OCI-LY1 (cell line): Measurements from ENCODE around the gene DNAH17.

ENCODE experiments used
- H2AFZ ChIP-seq: fragments of 200-600 bp; sonication (generic), shearing (Covaris generic); 2 replicates; pipeline ENCODE4 v1.6.0; 2014; ENCODE audit warnings: antibody characterized with exemption, mild to moderate bottlenecking, low read length
- H3F3A ChIP-seq: fragments of 200-600 bp; sonication (generic), shearing (Covaris generic); 2 replicates; pipeline ENCODE4 v1.6.0; 2014; ENCODE audit warnings: mild to moderate bottlenecking, antibody characterized with exemption, low read length, moderate library complexity; ENCODE audit not compliant: insufficient read depth
- H3K27ac ChIP-seq: fragments of 200-600 bp; sonication (generic); 2 replicates; pipeline ENCODE4 v1.5.1; 2014; ENCODE audit warnings: low read length, mixed run types, mild to moderate bottlenecking, low read depth; ENCODE audit not compliant: poor library complexity, severe bottlenecking
- H3K27me3 ChIP-seq: fragments of 200-600 bp; sonication (generic); 2 replicates; pipeline ENCODE4 v1.6.0; 2014; ENCODE audit warnings: antibody characterized with exemption, mild to moderate bottlenecking, low read length, moderate library complexity; ENCODE audit not compliant: insufficient read depth
- H3K36me3 ChIP-seq: fragments of 200-600 bp; sonication (generic); 2 replicates; pipeline ENCODE4 v1.6.1; 2014; ENCODE audit warnings: mild to moderate bottlenecking, antibody characterized with exemption, low read length, moderate library complexity, mixed read lengths; ENCODE audit not compliant: insufficient read depth
- H3K4me1 ChIP-seq: fragments of 200-600 bp; sonication (generic); 2 replicates; pipeline ENCODE4 v1.5.1; 2014; ENCODE audit warnings: mild to moderate bottlenecking, low read length, moderate library complexity; ENCODE audit not compliant: insufficient read depth, severe bottlenecking
- H3K4me2 ChIP-seq: fragments of 200-600 bp; sonication (generic), shearing (Covaris generic); 2 replicates; pipeline ENCODE4 v1.6.1; 2014; ENCODE audit warnings: low read length
- H3K4me3 ChIP-seq: fragments of 200-600 bp; sonication (generic); 2 replicates; pipeline ENCODE4 v1.5.1; 2014; ENCODE audit warnings: low read length, low read depth, mild to moderate bottlenecking, mixed read lengths; ENCODE audit not compliant: poor library complexity, severe bottlenecking
- H3K79me2 ChIP-seq: fragments of 200-600 bp; shearing (Covaris generic); 2 replicates; pipeline ENCODE4 v1.6.1; 2016; ENCODE audit warnings: mixed run types, low read length, mixed read lengths; ENCODE audit not compliant: insufficient read depth
- H3K9ac ChIP-seq: fragments of 200-600 bp; sonication (generic), shearing (Covaris generic); 2 replicates; pipeline ENCODE4 v1.6.1; 2014; ENCODE audit warnings: mild to moderate bottlenecking, low read length, mixed read lengths
- H3K9me2 ChIP-seq: fragments of 200-600 bp; sonication (generic), shearing (Covaris generic); 2 replicates; pipeline ENCODE4 v1.6.1; 2014; ENCODE audit warnings: low read depth, mild to moderate bottlenecking, low read length, mixed read lengths
- H3K9me3 ChIP-seq: fragments of 200-600 bp; shearing (Covaris generic); 2 replicates; pipeline ENCODE4 v1.6.1; 2014; ENCODE audit warnings: low read length, mixed read lengths
- H4K20me1 ChIP-seq: fragments of 200-600 bp; sonication (generic), shearing (Covaris generic); 2 replicates; pipeline ENCODE4 v1.6.0; 2016; ENCODE audit warnings: mild to moderate bottlenecking, low read length; ENCODE audit not compliant: insufficient read depth
- EZH2 ChIP-seq: fragments of 200-600 bp; sonication (generic), shearing (Covaris generic); IDR thresholded peaks from 2 replicates; pipeline ENCODE4 v1.8.0; 2017; ENCODE audit warnings: borderline replicate concordance, mixed run types, mild to moderate bottlenecking, antibody characterized with exemption, low read length, moderate library complexity, mixed read lengths
- TF ChIP-seq, protein P1 (sequence below): fragments of 200-600 bp; sonication (generic), shearing (Covaris generic); IDR thresholded peaks from 2 replicates; pipeline ENCODE4 v1.5.1; 2017; ENCODE audit warnings: mild to moderate bottlenecking, antibody characterized with exemption, low read length, moderate library complexity, mixed read lengths

The DNAH17 gene

DNA sequence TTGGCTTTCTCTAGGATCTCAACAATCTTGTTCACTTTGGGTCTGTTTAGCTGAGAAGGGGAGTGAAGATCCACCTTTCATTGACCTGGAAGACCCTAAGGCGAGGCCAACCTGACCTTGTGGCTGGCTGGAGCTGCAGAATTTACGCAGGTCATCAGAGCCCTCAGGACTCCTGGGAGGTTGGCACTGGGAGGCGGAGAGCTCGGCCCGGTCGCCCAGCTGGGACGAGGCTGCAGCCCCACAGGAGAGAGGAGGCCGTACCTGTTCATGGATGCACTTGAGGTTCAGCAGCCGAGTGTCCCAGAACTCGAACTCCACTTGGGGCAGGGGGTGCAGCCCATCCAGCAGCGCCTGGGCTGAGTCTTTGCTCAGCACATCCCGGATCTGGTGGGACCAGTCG is 5.9 kb downstream of the DNAH17 start:
- H3K79me2 ChIP-seq: no peaks in the 10 kb centered on the region
- no peak for TF ChIP-seq EZH2
- TF ChIP-seq, protein P1, sequence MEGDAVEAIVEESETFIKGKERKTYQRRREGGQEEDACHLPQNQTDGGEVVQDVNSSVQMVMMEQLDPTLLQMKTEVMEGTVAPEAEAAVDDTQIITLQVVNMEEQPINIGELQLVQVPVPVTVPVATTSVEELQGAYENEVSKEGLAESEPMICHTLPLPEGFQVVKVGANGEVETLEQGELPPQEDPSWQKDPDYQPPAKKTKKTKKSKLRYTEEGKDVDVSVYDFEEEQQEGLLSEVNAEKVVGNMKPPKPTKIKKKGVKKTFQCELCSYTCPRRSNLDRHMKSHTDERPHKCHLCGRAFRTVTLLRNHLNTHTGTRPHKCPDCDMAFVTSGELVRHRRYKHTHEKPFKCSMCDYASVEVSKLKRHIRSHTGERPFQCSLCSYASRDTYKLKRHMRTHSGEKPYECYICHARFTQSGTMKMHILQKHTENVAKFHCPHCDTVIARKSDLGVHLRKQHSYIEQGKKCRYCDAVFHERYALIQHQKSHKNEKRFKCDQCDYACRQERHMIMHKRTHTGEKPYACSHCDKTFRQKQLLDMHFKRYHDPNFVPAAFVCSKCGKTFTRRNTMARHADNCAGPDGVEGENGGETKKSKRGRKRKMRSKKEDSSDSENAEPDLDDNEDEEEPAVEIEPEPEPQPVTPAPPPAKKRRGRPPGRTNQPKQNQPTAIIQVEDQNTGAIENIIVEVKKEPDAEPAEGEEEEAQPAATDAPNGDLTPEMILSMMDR: no peak
- no peaks in the 10 kb centered on the region for H3K36me3 ChIP-seq
- H3K27ac ChIP-seq: no peak overlapping the region
- H3K9me2 ChIP-seq: no peaks in the 10 kb centered on the region
- H3K9me3 ChIP-seq: no peaks in the 10 kb centered on the region
- H3K9ac ChIP-seq: no peak overlapping the region
- H3F3A ChIP-seq: no peaks in the 10 kb centered on the region
- no peak overlapping the region for H3K4me2 ChIP-seq
- H3K4me3 ChIP-seq: no peak overlapping the region
- no peaks in the 10 kb centered on the region for H4K20me1 ChIP-seq
- H3K4me1 ChIP-seq: no peaks in the 10 kb centered on the region
- H3K27me3 ChIP-seq: peaks cover 17% of the 10 kb centered on the region; the same call in 1 of the 2 replicates
- H2AFZ ChIP-seq: no peak overlapping the region

DNA sequence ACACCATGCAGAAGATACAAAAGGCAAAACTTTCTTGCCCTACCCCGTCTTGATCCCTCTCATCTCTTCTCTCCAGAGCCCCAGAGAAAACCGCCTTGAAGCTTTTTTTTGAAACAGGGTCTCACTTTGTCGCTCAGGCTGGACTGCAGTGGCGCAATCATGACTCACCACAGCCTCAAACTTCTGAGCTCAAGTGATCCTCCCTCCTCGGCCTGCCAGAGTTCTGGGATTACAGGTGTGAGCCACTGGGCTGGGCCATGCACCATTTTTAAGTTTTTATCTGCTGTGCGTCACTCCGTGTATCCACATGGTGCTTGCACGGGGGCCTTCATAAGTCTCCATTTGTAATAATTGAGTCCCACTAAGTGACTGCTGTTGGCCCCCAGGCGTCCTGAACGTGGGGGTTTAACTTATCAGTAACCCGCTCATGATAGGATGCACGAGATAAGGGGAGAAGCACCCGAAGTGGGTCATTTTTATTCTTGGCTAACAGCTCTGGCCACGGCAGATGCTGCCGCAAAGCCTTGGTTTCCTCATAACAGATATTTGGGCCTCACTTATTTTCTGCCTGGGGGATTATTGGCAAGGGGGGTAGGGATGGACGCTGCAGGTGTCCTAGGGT is 8.6 kb downstream of the DNAH17 start:
- Histone ChIP-seq H3K4me2 (no peak overlapping the region), H3K9me2 (no peaks in the 10 kb centered on the region), H3K36me3 (no peaks in the 10 kb centered on the region), H3K4me1 (no peaks in the 10 kb centered on the region), H3K79me2 (no peaks in the 10 kb centered on the region), H3K9ac (no peak overlapping the region), H2AFZ (no peak overlapping the region), H3F3A (no peaks in the 10 kb centered on the region), H3K27me3 (peaks cover 17% of the 10 kb centered on the region; the same call in 1 of the 2 replicates), H3K9me3 (no peaks in the 10 kb centered on the region), H3K27ac (no peak overlapping the region), H3K4me3 (no peak overlapping the region), H4K20me1 (no peaks in the 10 kb centered on the region)
- TF ChIP-seq, protein P1: no peak
- TF ChIP-seq EZH2: no peak

DNA sequence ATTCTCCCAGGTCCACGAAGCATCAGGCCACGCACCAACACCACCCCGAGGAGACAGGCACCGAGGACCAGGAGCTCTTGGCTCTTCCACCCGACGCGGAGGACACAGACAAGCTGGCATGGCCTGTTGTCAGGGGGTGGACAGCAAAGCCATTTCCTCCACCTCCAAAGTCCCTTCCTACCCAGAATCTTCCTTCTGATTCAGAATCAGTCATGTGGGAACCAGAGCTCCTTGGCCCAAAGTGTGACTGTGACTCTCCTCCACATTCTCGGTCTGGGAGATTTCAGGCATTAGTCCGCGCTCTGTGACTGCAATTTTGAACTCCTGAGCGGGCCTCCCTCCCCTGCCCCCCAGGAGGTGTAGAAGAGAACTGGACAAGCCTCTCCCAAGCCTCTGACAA is 9.2 kb downstream of the DNAH17 start:
- Histone ChIP-seq H3K36me3 (no peaks in the 10 kb centered on the region), H3K4me2 (no peak overlapping the region), H3K27ac (no peak overlapping the region), H3K9ac (no peak overlapping the region), H3K9me2 (no peaks in the 10 kb centered on the region), H3K27me3 (peaks cover 17% of the 10 kb centered on the region; the same call in 1 of the 2 replicates), H4K20me1 (no peaks in the 10 kb centered on the region), H3F3A (no peaks in the 10 kb centered on the region), H2AFZ (no peak overlapping the region), H3K9me3 (no peaks in the 10 kb centered on the region), H3K79me2 (no peaks in the 10 kb centered on the region), H3K4me1 (no peaks in the 10 kb centered on the region), H3K4me3 (no peak overlapping the region)
- no peak for TF ChIP-seq EZH2
- TF ChIP-seq, protein P1: no peak
